Activated CD8-positive, alpha-beta T cell treated with anti-CD3 and anti-CD28 coated beads, Interleukin-2, amount 10 ng/mL, durations not matched to agents 7 days and 5 days (primary cell): Measurements from ENCODE around the gene PIAS2. TPM values are rescaled to one million over a fixed set of nuclear protein-coding genes. Genes with fewer than 3 reads are reported as not detected.
A peak's percentile ranks its signal among the peaks of the same experiment; 100 is the strongest.
"Not testable (repeated sequence)": the region's sequence is repeated elsewhere in the genome, so short reads cannot be mapped to it uniquely, and the experiment has no call there.

ENCODE experiments used
- ATAC-seq: fragments of 150-1000 bp; cut with Tn5 transposase; one replicate; pipeline ENCODE4 v1.10.0; 2021; ENCODE audit warnings: moderate library complexity
- CTCF ChIA-PET: fragments of 350-600 bp; sonication (Branson Sonifier 250); formaldehyde crosslinking; loops from one replicate; lab custom pipeline; 2021; ENCODE audit warnings: antibody characterized with exemption; lab: Charles Lee
- POLR2A ChIA-PET: fragments of 350-600 bp; sonication (Branson Sonifier 250); formaldehyde crosslinking; loops from one replicate; lab custom pipeline; 2021; ENCODE audit warnings: antibody characterized with exemption; lab: Charles Lee
- DNase-seq: peaks from one replicate; pipeline ENCODE4 v3.0.0-alpha.2; 2020
- H3K27ac Mint-ChIP-seq: one replicate; pipeline ENCODE4 v1.8.0; 2021; ENCODE audit warnings: mild to moderate bottlenecking, mixed read lengths
- H3K27me3 Mint-ChIP-seq: one replicate; pipeline ENCODE4 v1.8.0; 2021; ENCODE audit warnings: low read depth, mixed read lengths
- H3K36me3 Mint-ChIP-seq: one replicate; pipeline ENCODE4 v1.8.0; 2021; ENCODE audit warnings: low read depth, mixed read lengths
- H3K4me1 Mint-ChIP-seq: one replicate; pipeline ENCODE4 v1.8.0; 2021; ENCODE audit warnings: low read depth, mixed read lengths
- H3K4me3 Mint-ChIP-seq: one replicate; pipeline ENCODE4 v1.8.0; 2021; ENCODE audit warnings: mild to moderate bottlenecking, mixed read lengths
- H3K9me3 Mint-ChIP-seq: one replicate; pipeline ENCODE4 v1.8.0; 2022; ENCODE audit warnings: mixed read lengths; ENCODE audit not compliant: insufficient read depth
- total RNA-seq, 2 experiments: library from RNA; stranded (reverse); gene quantifications; one replicate each; pipeline ENCODE4 v1.2.3, GENCODE V29; 2021

PIAS2 gene
- total RNA-seq, 2 experiments from 2014 or later, result 25.7 to 26.0 TPM

DNA sequence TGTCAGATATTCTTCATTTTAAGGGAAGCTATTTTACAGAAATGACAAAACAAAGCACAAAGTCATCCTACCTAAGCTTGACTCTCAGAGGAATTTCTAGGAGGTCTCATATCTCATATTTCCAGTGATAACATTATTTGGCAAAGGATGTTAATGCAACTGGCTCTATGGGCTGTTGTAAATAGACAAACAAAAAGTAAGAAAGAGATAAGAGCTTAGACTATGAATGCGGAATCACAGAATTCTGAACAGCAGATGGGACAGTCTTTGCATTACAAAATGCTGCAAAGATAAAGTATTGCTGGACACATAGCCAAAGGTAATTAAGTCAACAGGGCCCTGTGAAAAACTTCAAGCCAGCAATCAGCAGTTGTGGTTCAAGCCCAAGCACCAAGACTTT lies 23.9 kb downstream of the PIAS2 start:
- no peak for ATAC-seq
- no peak overlapping the region for H3K4me3 Mint-ChIP-seq
- ChIA-PET POLR2A (no interaction called here), CTCF (no interaction called here)
- H3K9me3 Mint-ChIP-seq, result peaks cover 9% of the 10 kb centered on the region
- H3K4me1 Mint-ChIP-seq, result peaks cover 20% of the 10 kb centered on the region
- DNase-seq, result no peak
- H3K36me3 Mint-ChIP-seq, result peaks cover 33% of the 10 kb centered on the region
- H3K27ac Mint-ChIP-seq, result no peak overlapping the region
- H3K27me3 Mint-ChIP-seq, result no peaks in the 10 kb centered on the region

DNA sequence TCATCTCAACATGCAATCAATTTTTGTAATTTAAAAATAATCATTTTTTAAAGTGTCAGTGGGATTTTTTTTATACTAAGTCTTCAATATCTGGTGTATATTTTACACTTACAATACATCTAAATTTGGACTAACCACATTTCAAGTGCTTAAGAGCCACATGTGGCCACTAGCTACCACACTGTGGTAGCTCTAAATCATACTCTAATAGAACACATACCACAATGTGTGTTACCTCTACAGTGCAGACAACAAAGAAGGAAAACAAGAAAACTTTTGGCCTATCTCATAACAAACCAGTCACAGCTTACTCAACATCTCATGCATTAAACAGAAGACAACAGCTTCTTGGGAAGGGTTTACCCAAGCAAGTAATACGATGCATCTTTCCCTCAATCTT lies 24.5 kb downstream of the PIAS2 start:
- H3K36me3 Mint-ChIP-seq, result peaks cover 37% of the 10 kb centered on the region
- H3K27ac Mint-ChIP-seq, result no peak overlapping the region
- DNase-seq (no peak), ATAC-seq (no peak)
- CTCF ChIA-PET, result no interaction called here
- no peaks in the 10 kb centered on the region for H3K27me3 Mint-ChIP-seq
- H3K9me3 Mint-ChIP-seq, result peaks cover 13% of the 10 kb centered on the region
- H3K4me3 Mint-ChIP-seq, result no peak overlapping the region
- peaks cover 20% of the 10 kb centered on the region for H3K4me1 Mint-ChIP-seq
- POLR2A ChIA-PET, result no interaction called here

DNA sequence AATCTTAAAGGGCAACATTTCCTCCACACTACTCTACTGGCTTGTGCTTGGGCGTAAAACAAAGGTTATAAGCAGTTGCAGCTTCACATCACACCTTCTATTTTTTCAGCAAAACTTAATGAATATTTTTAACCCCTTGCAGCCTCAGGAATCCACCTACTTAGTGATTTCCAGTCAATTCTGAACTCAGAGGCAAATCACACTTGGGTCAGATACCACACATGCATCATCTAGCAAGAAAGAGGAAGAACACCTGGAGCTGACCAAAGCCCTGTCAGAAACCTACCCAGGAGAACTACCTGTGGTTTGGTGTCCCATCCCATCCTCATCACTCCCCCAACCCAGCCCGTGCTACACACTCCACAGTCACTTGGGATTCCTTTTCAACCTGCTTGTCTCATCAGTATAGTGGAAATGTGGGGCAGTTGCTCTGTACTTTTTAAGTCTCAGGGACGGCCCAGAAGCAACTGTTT lies 25.5 kb downstream of the PIAS2 start:
- H3K27me3 Mint-ChIP-seq, result no peaks in the 10 kb centered on the region
- H3K27ac Mint-ChIP-seq, result no peak overlapping the region
- peaks cover 20% of the 10 kb centered on the region for H3K4me1 Mint-ChIP-seq
- POLR2A ChIA-PET, result no interaction called here
- no peak for ATAC-seq
- H3K4me3 Mint-ChIP-seq, result no peak overlapping the region
- H3K9me3 Mint-ChIP-seq, result peaks cover 13% of the 10 kb centered on the region
- CTCF ChIA-PET, result no interaction called here
- H3K36me3 Mint-ChIP-seq, result peaks cover 42% of the 10 kb centered on the region
- no peak for DNase-seq

DNA sequence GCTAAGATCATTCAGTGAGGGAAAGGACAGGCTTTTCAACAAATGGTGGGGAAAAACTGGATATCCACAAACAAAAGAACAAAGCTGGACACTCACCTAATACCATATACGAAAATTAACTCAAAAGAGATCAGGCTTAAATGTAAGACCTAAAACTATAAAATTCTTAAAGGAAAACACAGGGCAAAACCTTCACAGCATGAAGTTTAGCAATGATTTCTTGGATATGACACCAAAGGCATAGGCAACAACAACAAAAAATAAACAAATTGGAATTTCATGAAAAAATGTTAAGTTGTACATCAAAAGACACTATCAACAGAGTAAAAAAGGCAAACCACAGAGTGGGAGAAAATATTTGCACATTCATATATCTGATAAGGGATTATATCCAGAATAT lies 28.3 kb downstream of the PIAS2 start:
- DNase-seq (no peak), ATAC-seq (no peak)
- POLR2A ChIA-PET, result no interaction called here
- CTCF ChIA-PET, result no interaction called here
- peaks cover 40% of the 10 kb centered on the region for H3K36me3 Mint-ChIP-seq
- H3K4me1 Mint-ChIP-seq, result peaks cover 15% of the 10 kb centered on the region
- H3K27ac Mint-ChIP-seq, result no peak overlapping the region
- H3K4me3 Mint-ChIP-seq, result no peak overlapping the region
- peaks cover 13% of the 10 kb centered on the region for H3K9me3 Mint-ChIP-seq
- H3K27me3 Mint-ChIP-seq, result no peaks in the 10 kb centered on the region

DNA sequence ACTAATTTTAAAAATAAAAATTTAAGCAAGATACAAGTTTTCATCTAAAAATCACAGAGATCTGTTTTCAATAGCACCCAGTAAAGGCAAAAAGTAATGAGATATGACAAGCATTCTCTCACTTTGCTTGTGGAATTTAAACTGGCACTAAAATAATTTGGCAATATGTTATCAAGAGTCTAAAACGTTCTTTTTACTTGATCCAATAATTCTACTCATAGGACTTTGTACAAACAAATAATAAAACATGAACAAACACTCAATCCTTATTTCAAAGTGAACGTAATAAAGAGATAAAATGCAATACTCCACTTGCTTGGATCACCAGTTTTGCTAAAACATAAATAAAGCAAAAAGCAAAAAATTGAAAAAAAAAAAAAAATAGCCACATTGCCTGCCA lies 30.4 kb downstream of the PIAS2 start:
- DNase-seq (no peak), ATAC-seq (no peak)
- peaks cover 13% of the 10 kb centered on the region for H3K9me3 Mint-ChIP-seq
- ChIA-PET CTCF (no interaction called here), POLR2A (no interaction called here)
- peaks cover 38% of the 10 kb centered on the region for H3K36me3 Mint-ChIP-seq
- no peak overlapping the region for H3K27ac Mint-ChIP-seq
- H3K4me1 Mint-ChIP-seq, result peaks cover 2% of the 10 kb centered on the region
- H3K27me3 Mint-ChIP-seq, result no peaks in the 10 kb centered on the region
- no peak overlapping the region for H3K4me3 Mint-ChIP-seq

DNA sequence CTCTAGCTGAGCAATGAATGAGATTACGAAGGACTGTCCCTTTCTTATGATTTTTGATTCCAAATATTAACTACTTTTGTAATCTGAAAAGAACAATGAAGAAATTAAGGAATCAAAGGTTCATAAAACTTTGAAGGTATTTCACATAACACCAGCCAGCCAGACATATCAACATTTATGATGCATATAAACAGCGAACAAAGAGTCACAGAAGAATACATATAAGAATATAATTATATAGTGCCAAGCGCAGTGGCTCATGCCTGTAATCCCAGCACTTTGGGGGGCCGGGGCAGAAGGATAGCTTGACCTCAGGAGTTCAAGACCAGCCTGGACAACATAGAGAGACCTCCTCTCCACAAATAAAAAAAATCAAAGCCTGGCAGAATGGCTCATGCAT lies 34.1 kb downstream of the PIAS2 start:
- CTCF ChIA-PET, result interaction anchor here (1.1 kb wide), 1 partner anchor 15 kb away, joined by 4 read pairs; no protein-coding TSS in a partner anchor
- H3K27me3 Mint-ChIP-seq, result no peaks in the 10 kb centered on the region
- POLR2A ChIA-PET, result no interaction called here
- peaks cover 32% of the 10 kb centered on the region for H3K36me3 Mint-ChIP-seq
- DNase-seq, result no peak
- peaks cover 13% of the 10 kb centered on the region for H3K9me3 Mint-ChIP-seq
- no peak for ATAC-seq
- H3K4me1 Mint-ChIP-seq, result no peaks in the 10 kb centered on the region
- no peak overlapping the region for H3K27ac Mint-ChIP-seq
- H3K4me3 Mint-ChIP-seq, result no peak overlapping the region

DNA sequence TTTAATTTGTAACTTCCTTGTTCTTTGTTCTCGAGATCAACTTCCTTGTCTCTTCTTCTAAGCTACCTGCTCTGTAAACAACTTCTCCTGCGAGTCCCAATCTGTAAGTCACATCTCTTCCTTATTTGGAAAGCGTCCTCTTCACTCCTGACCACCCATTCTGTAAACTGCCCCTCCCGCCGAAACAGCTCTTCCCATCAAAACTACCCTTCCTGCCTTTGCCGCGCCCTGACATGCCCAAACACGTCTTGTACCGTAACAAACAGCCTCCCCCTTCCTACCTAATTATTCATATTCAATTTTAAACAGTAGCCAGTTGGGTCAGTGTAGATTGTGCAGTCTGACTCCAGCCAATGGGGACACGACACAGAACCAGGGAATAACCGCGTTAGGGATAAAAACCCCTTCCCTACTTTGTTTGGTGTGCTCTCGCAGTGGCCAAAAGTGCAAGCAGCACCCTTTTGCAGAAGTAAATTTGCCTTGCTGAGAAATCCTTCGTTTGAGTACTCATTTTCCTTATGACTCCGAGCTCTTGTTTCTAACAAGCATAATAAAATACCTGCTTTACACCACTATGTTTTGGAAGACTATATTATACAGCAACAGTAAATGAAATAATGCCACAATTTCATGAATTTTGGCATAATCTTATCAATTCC lies 39.8 kb downstream of the PIAS2 start:
- peaks cover 52% of the 10 kb centered on the region for H3K36me3 Mint-ChIP-seq
- H3K9me3 Mint-ChIP-seq, result peaks cover 36% of the 10 kb centered on the region
- no peaks in the 10 kb centered on the region for H3K27me3 Mint-ChIP-seq
- CTCF ChIA-PET, result interaction anchor here (0.7 kb wide), 1 partner anchor 17 kb away, joined by 3 read pairs; no protein-coding TSS in a partner anchor
- ATAC-seq (no peak), DNase-seq (no peak)
- H3K4me1 Mint-ChIP-seq, result peaks cover 16% of the 10 kb centered on the region
- H3K4me3 Mint-ChIP-seq, result no peak overlapping the region
- POLR2A ChIA-PET, result no interaction called here
- H3K27ac Mint-ChIP-seq, result peak overlapping the region; percentile 57

DNA sequence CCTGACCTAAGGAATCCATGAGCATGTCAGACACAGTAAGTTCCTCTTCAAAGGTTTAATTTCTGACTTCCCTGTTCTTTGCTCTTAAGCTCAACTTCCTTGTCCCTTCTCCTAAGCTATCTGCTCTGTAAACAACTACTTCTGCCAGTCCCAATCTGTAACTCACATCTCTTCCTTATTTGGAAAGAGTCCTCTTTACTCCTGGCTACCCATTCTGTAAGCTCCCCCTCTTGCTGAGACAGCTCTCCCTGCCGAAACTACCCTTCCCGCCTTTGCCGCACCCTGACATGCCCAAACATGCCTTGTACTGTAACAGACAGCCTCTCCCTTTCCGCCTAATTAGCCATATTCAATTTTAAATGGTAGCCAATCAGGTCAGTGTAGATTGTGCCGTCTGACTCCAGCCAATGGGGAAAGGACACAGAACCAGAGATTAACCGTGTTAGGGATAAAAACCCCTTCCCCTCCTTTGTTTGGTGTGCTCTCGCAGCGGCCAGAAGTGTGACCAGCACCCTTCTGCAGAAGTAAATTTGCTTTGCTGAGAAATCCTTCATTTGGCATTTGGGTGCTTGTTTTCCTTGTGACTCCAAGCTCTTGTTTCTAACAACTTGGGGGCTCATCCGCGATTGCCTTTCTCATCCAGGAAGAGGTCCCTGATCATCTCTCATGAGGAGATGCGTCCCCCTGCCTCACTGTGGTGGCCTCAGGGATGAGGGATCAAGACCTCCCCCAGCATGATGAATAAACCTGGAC lies 49.0 kb downstream of the PIAS2 start:
- DNase-seq, result no peak
- no peak overlapping the region for H3K27ac Mint-ChIP-seq

DNA sequence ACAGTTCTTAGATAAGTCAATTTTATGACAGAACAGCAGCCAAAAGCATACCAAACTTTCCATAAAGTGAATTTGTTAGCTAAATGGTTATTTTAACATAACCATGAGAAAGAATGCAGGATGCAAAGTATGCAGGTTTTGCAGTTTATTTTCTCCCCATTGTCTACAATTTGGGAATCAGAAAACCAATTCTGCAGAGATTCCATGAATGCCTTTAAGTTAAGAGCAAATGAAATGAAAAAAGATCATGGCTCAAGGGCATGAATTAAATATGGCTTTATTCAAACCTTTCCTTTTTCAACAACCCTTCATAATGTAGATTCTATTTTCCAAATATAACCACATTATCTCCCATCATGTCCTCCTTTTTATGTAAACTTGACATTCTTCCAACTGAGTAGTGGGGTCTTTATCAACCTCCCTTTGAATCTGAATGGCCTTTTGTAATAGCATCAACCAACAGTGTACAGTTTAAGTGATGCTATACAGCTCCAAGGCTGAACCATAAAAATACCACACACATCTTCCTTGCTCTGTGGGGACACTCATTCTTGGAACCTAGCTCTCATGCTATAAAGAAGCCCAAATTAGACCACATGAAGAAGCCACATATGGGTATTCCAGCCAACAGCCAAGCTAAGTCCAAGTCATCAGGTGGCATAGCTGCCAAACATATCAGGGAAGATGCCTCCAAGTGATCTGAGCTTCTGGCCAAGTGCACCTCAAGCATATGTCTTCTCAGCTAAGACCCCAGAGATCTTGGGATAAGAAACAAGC lies 49.8 kb downstream of the PIAS2 start:
- Mint-ChIP-seq H3K4me3 (no peak overlapping the region), H3K9me3 (peaks cover 15% of the 10 kb centered on the region), H3K4me1 (peaks cover 5% of the 10 kb centered on the region), H3K27me3 (no peaks in the 10 kb centered on the region), H3K27ac (no peak overlapping the region), H3K36me3 (peaks cover 28% of the 10 kb centered on the region)
- DNase-seq (no peak), ATAC-seq (no peak)
- ChIA-PET POLR2A (interaction anchor here (0.8 to 1.2 kb wide), 2 partner anchors 32 to 39 kb away, joined by 3 to 4 read pairs; no protein-coding TSS in a partner anchor), CTCF (interaction anchor here (0.7 to 0.9 kb wide), 2 partner anchors 16 kb away, joined by 3 to 4 read pairs; no protein-coding TSS in a partner anchor)

More for the DNA sequence above, 49.0 kb downstream of the PIAS2 start:
- H3K4me3 Mint-ChIP-seq, result no peak overlapping the region
- H3K36me3 Mint-ChIP-seq, result peaks cover 28% of the 10 kb centered on the region
- ChIA-PET CTCF (interaction anchor here (0.7 to 0.9 kb wide), 2 partner anchors 15 to 17 kb away, joined by 3 to 4 read pairs; no protein-coding TSS in a partner anchor), POLR2A (interaction anchor here (0.8 to 1.2 kb wide), 2 partner anchors 31 to 38 kb away, joined by 3 to 4 read pairs; no protein-coding TSS in a partner anchor)
- peaks cover 13% of the 10 kb centered on the region for H3K4me1 Mint-ChIP-seq
- H3K9me3 Mint-ChIP-seq, result peaks cover 15% of the 10 kb centered on the region
- ATAC-seq, result no peak
- H3K27me3 Mint-ChIP-seq, result no peaks in the 10 kb centered on the region

DNA sequence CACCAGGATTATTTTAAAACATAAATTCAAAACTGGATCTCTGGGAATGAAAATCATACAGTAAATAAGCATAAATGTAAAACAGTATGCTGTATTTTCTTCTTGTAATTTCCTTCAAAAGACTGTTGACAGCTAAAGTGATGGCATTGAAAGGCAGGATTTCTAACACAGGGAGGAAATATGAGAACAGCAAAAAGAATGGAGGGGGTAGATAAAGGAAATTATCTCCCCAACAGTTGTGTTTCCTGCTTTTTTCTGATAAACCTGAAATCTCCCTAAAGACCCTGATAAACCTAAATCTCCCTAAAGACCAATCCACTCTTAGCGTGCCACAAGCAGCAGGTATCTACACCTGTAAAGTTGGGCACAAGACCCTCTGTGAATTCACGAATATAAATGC lies 50.8 kb downstream of the PIAS2 start:
- ATAC-seq (no peak), DNase-seq (no peak)
- Mint-ChIP-seq H3K9me3 (peaks cover 12% of the 10 kb centered on the region), H3K4me1 (peaks cover 5% of the 10 kb centered on the region), H3K4me3 (no peak overlapping the region), H3K27ac (no peak overlapping the region), H3K27me3 (no peaks in the 10 kb centered on the region), H3K36me3 (peaks cover 27% of the 10 kb centered on the region)
- POLR2A ChIA-PET, result no interaction called here
- CTCF ChIA-PET, result no interaction called here

DNA sequence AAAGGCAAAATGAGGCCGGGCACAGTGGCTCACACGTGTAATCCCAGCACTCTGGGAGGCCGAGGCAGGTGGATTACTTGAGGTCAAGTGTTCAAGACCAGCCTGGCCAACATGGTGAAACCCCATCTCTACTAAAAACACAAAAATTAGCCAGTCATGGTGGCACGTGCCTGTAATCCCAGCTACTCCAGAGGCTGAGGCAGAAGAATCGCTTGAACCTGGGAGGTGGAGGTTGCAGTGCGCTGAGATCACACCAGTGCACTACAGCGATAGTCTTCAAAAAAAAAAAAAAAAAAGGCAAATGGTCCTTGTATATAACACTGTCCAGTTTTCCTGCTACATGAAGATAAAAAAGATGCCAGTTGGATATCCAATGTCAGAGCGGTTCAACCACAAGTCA lies 52.1 kb downstream of the PIAS2 start:
- ATAC-seq, H3K27me3 Mint-ChIP-seq, CTCF ChIA-PET, H3K4me1 Mint-ChIP-seq, H3K27ac Mint-ChIP-seq, DNase-seq, H3K4me3 Mint-ChIP-seq, POLR2A ChIA-PET: not testable (repeated sequence)
- H3K36me3 Mint-ChIP-seq, result peaks cover 22% of the 10 kb centered on the region
- H3K9me3 Mint-ChIP-seq, result peaks cover 12% of the 10 kb centered on the region
